NCI-H2227 (cell line): Measurements from ENCODE around the gene CCN6.

Experiments used
- DNase-seq: peaks from one replicate; lab custom pipeline; 2025; ENCODE audit not compliant: unreplicated experiment; lab: John Stamatoyannopoulos, UW

Gene CCN6

GRCh38 chr6:112054001-112054400 is at the start of gene CCN6:
Gene CCN6, plus strand, starts transcription at chr6:112054104. Its CDS starts 254 bp downstream, at chr6:112054358.
- no peak for DNase-seq

- peak; percentile 36 for DNase-seq
Observed at GRCh38 chr6:112004201-112005012, 49.5 kb upstream of the CCN6 start.

DNA sequence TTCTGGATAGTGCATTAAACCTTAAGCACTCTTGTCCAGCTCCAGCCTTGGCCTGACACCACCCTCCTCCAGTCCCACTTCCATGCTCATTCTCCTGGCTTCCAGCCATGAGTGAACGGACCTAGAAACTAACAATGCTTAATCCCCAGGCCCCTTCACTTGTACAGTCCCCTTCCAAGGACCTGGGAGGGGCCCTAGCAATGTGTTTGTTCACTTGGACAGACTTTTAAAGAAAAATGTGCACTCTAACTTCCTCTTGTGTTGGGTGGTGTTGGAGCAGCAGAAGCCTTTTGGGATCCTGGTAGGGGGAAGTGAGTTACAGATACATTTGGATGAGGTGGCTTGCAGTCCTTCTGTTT is 48.9 kb upstream of the CCN6 start:
- DNase-seq = no peak

GRCh38 chr6:112007254-112007653 is 46.6 kb upstream of the CCN6 start:
- no peak for DNase-seq

- DNase-seq = no peak
Observed at GRCh38 chr6:112007805-112008204, 46.1 kb upstream of the CCN6 start.

- DNase-seq = no peak
Observed at GRCh38 chr6:112008482-112008881, 45.4 kb upstream of the CCN6 start.

DNA sequence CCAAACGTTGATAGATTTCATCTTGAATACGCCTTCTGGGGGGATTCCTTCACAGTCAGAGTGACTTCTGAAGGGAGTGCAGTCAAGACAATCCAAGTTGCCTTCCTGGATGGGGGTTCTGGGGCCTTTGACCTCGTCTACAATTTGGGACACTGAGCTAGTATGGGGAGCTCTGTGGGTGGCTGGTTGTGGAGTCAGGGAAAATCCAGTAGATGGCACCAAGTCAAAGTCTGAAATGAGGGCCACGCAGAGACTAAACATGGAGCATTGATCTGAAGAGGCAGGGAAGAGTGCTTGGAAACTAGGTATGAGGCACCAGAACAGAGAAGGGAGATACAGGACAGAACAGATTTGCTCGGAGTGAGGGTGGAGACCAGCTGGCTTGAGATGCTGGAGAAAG is 43.6 kb upstream of the CCN6 start:
- no peak for DNase-seq

- no peak for DNase-seq
Observed at GRCh38 chr6:112013051-112013450, 40.9 kb upstream of the CCN6 start.

- no peak for DNase-seq
Observed at GRCh38 chr6:112014483-112014882, 39.4 kb upstream of the CCN6 start.

- no peak for DNase-seq
Observed at GRCh38 chr6:112015725-112016124, 38.2 kb upstream of the CCN6 start.

GRCh38 chr6:112016320-112016719 is 37.6 kb upstream of the CCN6 start:
- DNase-seq = no peak

- no peak for DNase-seq
Observed at GRCh38 chr6:112017169-112017568, 36.7 kb upstream of the CCN6 start.

DNA sequence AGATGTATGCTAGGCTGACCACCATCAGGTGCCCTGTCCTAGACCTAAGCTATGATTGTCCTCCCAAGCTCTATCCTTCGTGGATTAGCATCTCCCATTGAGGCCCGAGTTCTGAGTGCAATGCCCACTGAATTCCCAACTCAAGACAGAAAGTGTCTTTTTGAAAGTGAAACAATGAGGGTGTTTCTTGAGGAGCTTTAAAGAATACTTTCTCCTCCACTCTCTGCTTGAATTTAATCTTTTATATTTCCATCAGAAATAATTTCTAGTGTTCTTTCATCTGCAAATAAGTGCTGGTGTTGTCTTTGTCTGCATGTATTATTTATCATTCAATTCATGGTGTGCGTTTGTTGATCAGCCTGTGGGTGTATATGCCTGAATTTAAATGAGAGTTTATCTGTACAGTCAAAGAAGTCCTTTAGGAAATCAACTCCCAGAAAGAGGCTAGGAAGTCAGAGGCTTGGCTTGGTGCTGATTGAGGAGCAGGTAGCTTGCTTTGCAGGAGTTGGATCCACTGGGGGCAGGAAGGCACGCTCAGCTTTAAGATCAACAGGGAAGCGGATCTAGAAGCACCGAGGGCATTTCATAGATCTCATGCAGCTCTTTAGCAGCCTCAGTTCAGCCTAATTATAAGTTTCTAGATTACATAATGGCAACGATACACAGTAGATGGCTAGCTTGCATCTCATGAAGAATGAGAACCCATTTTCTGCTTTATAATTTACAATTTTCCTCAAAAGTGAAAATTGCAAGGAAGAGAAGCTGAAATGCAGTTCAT is 36.0 kb upstream of the CCN6 start:
- peak; percentile 51 for DNase-seq

DNA sequence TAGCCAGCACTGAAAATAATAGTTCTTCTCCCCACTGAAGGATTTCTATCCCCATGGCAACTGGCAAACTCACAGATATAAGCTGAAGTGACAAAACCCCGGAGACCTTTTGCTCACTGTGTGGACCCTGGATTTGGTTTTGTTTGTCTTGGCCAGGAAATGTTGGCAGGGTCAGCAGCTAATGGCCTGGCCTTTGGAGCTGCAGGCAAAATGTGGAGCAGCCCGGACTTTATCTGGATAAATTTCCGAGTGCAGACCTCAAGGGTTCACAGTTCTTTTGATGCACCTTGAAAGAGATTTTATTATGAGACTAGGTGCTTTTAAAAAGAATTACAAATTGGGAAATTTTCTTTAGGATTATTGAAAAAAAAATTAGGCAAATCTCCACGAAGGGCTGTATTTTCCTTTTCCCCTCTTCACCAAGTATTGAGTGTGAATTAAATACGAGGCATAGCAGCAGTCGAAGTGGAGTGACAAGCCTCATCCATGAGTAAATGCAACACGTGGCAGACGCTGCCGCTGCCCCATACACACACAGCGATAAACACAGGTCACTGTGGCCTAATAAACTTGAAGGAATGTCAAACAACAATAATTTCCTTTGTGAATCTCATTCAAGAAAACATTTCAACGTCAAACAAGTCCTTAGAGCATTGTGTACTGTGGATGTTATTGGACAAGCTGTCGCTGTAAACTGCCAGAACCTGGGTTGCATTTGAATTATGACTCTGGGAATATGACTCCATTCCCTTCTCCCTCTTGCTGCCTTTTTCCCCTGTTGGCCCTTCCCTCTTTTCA is 35.1 kb upstream of the CCN6 start:
- DNase-seq = peak; percentile 51

- no peak for DNase-seq
Observed at GRCh38 chr6:112019589-112019988, 34.3 kb upstream of the CCN6 start.

GRCh38 chr6:112021691-112022310 is 32.1 kb upstream of the CCN6 start:
- no peak for DNase-seq

DNA sequence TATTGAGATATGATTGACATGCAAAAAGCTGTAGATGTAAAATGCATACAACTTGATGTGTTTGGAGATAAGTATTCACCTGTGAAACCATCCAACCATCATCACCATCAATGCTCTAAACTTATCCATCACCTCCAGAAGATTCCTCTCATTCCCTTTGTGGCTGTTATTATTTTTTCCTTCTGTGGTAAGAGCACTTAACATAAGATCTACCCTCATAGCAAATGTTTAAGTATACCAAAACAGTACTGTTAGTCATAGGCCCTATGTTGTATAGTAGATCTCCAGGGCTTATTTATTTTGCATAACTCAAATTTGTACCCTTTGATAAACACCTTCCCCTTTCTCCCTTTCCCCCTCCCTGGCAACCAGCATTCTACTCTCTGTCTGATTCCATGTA is 31.2 kb upstream of the CCN6 start:
- DNase-seq = no peak

DNA sequence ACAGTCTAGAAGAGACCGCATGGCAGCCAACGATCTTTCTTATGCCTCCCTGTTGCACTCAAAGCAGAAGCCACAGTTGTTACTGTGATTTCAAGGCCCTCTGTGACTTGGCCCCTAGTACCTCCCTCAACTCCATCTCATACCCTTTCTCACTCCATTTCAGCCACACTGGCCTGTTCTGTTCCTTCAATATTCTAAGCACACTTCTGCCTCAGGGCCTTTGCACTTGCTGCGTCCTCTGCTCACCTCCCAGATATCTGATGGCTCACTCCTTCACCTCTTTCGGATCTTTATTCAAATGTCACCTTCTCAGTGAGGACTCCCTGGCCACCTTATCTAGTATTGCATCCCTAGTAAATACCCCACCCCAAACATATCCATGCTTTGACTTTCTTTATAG is 29.4 kb upstream of the CCN6 start:
- DNase-seq = no peak

GRCh38 chr6:112026933-112027332 is 27.0 kb upstream of the CCN6 start:
- DNase-seq = no peak

DNA sequence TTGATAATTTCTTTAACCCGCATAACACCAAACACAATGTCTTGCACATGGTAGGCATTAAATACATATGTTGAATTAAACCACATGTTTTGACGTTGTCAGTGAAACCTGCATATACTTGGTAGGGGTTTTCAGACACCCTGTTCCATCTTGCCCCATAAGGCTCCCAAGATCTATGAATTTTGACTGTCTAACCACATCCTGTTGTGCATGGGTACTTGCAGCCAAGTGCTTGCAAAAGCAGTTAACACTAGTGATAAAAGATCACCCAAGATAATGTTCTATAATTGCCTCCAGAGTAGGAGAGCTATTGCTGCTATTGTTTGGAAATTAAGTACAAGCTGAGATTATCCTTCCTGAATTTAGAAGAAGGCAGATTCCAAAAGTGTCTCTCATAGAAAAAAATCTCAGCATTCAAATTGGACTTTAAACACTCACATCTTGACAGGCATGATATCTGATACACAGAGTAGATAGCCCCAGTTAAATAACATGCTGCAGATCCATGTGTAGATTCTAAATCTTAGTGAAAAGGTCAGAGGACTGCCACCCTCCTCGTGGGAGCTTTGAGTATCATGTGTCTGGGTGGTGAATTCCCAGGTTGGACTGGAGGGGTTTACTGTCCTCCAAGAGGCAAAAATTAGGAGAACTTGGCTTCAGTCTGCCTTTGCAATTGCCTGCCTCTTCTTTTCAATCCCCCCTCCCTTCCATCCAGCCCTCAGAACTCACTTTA is 25.8 kb upstream of the CCN6 start:
- DNase-seq = no peak
